HepG2 (cell line): ENCODE data around the gene SLC13A3. TPM values are rescaled to one million over a fixed set of nuclear protein-coding genes. Genes with fewer than 3 reads are reported as not detected.
A peak's percentile ranks its signal among the peaks of the same experiment; 100 is the strongest.

Source experiments
- ATF7 ChIP-seq, 2 experiments: fragments of 450-650 bp in 1 of 2; sonication (generic) in 1 of 2; formaldehyde crosslinking in 1 of 2; IDR thresholded peaks; 2 replicates each; pipeline versions ENCODE4 v1.4.0 to v1.6.1; 2016 to 2020; ENCODE audit warnings: antibody characterized with exemption in 1 of 2, mild to moderate bottlenecking in 1 of 2, missing genetic modification reagents in 1 of 2
- BHLHE40 ChIP-seq: IDR thresholded peaks from 2 replicates; pipeline ENCODE4 v1.6.1; 2011; ENCODE audit warnings: low read length, improper control_type of control experiment
- CENPX ChIP-seq: sonication (generic); formaldehyde crosslinking; IDR thresholded peaks from 2 replicates; pipeline ENCODE4 v1.9.0; 2021; ENCODE audit warnings: mild to moderate bottlenecking, missing genetic modification reagents, moderate library complexity
- EP300 ChIP-seq, 3 experiments: sonication (generic) in 1 of 3; formaldehyde crosslinking in 1 of 3; IDR thresholded peaks; 2 replicates each; pipeline versions ENCODE4 v1.5.1 to v1.6.1; 2011 to 2020; ENCODE audit warnings: low read depth in 2 of 3, low read length in 2 of 3, borderline replicate concordance in 1 of 3, improper control_type of control experiment in 1 of 3, mild to moderate bottlenecking in 1 of 3, missing genetic modification reagents in 1 of 3, moderate library complexity in 1 of 3
- HOXD1 ChIP-seq: sonication (generic); formaldehyde crosslinking; IDR thresholded peaks from 2 replicates; pipeline ENCODE4 v1.5.0; 2020; ENCODE audit warnings: missing genetic modification reagents
- PHF21A ChIP-seq: sonication (generic); formaldehyde crosslinking; IDR thresholded peaks from 2 replicates; pipeline ENCODE4 v1.5.0; 2020; ENCODE audit warnings: mild to moderate bottlenecking, missing genetic modification reagents
- TEAD2 ChIP-seq: sonication (generic); formaldehyde crosslinking; IDR thresholded peaks from 2 replicates; pipeline ENCODE4 v1.9.0; 2021; ENCODE audit warnings: missing genetic modification reagents
- ZNF790 ChIP-seq: sonication (generic); formaldehyde crosslinking; IDR thresholded peaks from 2 replicates; pipeline ENCODE4 v1.8.0; 2022; ENCODE audit warnings: missing genetic modification reagents, mild to moderate bottlenecking, borderline replicate concordance
- polyA plus RNA-seq, 8 experiments: library from polyadenylated mRNA; depleted of rRNA in 3 of 8; stranded (reverse) in 7 of 8; unstranded in 1 of 8; fragments of >200 nt; fragmentation: Illumina TruSeq in 4 of 8; extraction: Trizol in 4 of 8; gene quantifications; 2 replicates each; pipeline versions ENCODE4 v1.2.1 to v1.2.3, GENCODE V29; 2011 to 2016; ENCODE audit warnings: low read depth in 4 of 8, missing spikeins in 1 of 8, mixed read lengths in 1 of 8; ENCODE audit not compliant: insufficient read depth in 1 of 8
- total RNA-seq, 5 experiments: library from RNA; depleted of rRNA; stranded (reverse); fragments of >200 nt; fragmentation: Illumina TruSeq; extraction: Trizol; gene quantifications; 2 replicates each; pipeline ENCODE4 v1.2.3, GENCODE V29; 2016; ENCODE audit warnings: low read depth in 1 of 5
- TF ChIP-seq, protein P1 (sequence below): sonication (generic); formaldehyde crosslinking; IDR thresholded peaks from 2 replicates; pipeline ENCODE4 v1.5.1; 2020; ENCODE audit warnings: missing genetic modification reagents, mild to moderate bottlenecking, borderline replicate concordance
- TF ChIP-seq, protein P2 (sequence below): sonication (generic); formaldehyde crosslinking; IDR thresholded peaks from 2 replicates; pipeline ENCODE4 v1.4.0; 2020; ENCODE audit warnings: missing genetic modification reagents, mild to moderate bottlenecking, borderline replicate concordance
- TF ChIP-seq, protein P3 (sequence below): sonication (generic); formaldehyde crosslinking; IDR thresholded peaks from 2 replicates; pipeline ENCODE4 v1.4.0; 2020; ENCODE audit warnings: mild to moderate bottlenecking, missing genetic modification reagents
- TF ChIP-seq, protein P4 (sequence below): sonication (generic); formaldehyde crosslinking; IDR thresholded peaks from 2 replicates; pipeline ENCODE4 v1.8.0; 2022; ENCODE audit warnings: mild to moderate bottlenecking, missing genetic modification reagents

SLC13A3 gene
- total and polyA plus RNA-seq, 2 of the 13 experiments (the other 11 are each of a cell fraction or from before 2014, with no cell fraction given), result 66.5 to 76.0 TPM

DNA sequence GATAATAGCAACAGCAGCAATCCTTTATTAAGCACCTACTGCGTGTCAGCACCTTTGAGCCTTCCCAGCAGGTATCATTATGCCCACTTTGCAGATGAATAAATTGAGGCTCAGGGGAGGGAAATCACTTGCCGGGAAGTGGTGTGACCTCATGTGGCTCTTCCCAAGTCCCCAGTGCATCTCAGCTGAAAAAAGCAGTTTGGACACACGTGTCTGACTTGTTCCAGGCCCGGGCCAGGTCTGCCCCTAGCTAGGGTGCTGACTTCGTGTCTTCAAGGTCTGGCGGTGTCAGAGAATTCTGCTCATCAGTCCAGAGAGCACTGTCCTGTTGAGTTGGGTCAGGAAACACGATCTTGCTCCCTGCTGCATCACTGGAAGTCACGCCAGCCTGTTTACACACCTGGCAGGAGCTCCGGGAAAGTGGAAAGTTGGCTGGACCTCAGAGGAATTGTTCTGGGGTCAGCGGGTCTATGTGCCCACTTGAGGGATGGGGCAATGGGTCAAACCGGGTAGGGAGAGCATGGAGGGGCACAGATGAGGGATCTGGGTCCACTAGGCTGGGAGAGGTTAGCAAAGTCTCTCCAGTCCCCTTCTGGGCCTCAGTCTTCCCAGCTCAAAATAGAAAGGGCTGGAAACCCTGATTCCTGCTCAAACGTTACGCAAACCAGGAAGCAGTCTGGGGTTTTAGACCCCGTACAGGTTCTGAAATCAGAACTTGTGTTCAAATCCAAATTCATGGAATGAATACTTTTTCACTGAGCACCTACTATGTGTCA is 10.5 kb downstream of the SLC13A3 start (continued):
- TF ChIP-seq, protein P1, sequence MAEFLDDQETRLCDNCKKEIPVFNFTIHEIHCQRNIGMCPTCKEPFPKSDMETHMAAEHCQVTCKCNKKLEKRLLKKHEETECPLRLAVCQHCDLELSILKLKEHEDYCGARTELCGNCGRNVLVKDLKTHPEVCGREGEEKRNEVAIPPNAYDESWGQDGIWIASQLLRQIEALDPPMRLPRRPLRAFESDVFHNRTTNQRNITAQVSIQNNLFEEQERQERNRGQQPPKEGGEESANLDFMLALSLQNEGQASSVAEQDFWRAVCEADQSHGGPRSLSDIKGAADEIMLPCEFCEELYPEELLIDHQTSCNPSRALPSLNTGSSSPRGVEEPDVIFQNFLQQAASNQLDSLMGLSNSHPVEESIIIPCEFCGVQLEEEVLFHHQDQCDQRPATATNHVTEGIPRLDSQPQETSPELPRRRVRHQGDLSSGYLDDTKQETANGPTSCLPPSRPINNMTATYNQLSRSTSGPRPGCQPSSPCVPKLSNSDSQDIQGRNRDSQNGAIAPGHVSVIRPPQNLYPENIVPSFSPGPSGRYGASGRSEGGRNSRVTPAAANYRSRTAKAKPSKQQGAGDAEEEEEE, result 0 out of 2 replicates have a peak, but pooled peaks have one; percentile 59
- TF ChIP-seq CENPX (CRISPR knock-in tag) (no peak), ATF7 (IDR thresholded peaks at IDR 0.05) (no peak), ATF7 (CRISPR knock-in tag; IDR thresholded peaks at IDR 0.05) (peak; percentile 61; the same call in 1 of the 2 replicates), HOXD1 (CRISPR knock-in tag) (0 out of 2 replicates have a peak, but pooled peaks have one; percentile 12), PHF21A (CRISPR knock-in tag) (peak; percentile 92), ZNF790 (CRISPR knock-in tag) (no peak; the same call in 1 of the 2 replicates), BHLHE40 (peak; percentile 76), EP300 (IDR thresholded peaks at IDR 0.05; ENCODE audit: low read depth in 2 of 2, low read length in 2 of 2) (peak; percentile 81 to 94), EP300 (CRISPR knock-in tag; IDR thresholded peaks at IDR 0.05; ENCODE audit: borderline replicate concordance) (peak; percentile 91), TEAD2 (CRISPR knock-in tag) (no peak)
- TF ChIP-seq, protein P2, sequence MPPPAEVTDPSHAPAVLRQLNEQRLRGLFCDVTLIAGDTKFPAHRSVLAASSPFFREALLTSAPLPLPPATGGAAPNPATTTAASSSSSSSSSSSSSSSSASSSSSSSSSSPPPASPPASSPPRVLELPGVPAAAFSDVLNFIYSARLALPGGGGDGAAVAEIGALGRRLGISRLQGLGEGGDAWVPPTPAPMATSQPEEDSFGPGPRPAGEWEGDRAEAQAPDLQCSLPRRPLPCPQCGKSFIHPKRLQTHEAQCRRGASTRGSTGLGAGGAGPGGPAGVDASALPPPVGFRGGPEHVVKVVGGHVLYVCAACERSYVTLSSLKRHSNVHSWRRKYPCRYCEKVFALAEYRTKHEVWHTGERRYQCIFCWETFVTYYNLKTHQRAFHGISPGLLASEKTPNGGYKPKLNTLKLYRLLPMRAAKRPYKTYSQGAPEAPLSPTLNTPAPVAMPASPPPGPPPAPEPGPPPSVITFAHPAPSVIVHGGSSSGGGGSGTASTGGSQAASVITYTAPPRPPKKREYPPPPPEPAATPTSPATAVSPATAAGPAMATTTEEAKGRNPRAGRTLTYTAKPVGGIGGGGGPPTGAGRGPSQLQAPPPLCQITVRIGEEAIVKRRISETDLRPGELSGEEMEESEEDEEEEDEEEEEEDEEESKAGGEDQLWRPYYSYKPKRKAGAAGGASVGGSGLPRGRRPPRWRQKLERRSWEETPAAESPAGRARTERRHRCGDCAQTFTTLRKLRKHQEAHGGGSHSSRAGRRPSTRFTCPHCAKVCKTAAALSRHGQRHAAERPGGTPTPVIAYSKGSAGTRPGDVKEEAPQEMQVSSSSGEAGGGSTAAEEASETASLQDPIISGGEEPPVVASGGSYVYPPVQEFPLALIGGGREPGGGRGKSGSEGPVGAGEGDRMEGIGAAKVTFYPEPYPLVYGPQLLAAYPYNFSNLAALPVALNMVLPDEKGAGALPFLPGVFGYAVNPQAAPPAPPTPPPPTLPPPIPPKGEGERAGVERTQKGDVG, result peak; percentile 70; the same call in 1 of the 2 replicates
- TF ChIP-seq, protein P3, sequence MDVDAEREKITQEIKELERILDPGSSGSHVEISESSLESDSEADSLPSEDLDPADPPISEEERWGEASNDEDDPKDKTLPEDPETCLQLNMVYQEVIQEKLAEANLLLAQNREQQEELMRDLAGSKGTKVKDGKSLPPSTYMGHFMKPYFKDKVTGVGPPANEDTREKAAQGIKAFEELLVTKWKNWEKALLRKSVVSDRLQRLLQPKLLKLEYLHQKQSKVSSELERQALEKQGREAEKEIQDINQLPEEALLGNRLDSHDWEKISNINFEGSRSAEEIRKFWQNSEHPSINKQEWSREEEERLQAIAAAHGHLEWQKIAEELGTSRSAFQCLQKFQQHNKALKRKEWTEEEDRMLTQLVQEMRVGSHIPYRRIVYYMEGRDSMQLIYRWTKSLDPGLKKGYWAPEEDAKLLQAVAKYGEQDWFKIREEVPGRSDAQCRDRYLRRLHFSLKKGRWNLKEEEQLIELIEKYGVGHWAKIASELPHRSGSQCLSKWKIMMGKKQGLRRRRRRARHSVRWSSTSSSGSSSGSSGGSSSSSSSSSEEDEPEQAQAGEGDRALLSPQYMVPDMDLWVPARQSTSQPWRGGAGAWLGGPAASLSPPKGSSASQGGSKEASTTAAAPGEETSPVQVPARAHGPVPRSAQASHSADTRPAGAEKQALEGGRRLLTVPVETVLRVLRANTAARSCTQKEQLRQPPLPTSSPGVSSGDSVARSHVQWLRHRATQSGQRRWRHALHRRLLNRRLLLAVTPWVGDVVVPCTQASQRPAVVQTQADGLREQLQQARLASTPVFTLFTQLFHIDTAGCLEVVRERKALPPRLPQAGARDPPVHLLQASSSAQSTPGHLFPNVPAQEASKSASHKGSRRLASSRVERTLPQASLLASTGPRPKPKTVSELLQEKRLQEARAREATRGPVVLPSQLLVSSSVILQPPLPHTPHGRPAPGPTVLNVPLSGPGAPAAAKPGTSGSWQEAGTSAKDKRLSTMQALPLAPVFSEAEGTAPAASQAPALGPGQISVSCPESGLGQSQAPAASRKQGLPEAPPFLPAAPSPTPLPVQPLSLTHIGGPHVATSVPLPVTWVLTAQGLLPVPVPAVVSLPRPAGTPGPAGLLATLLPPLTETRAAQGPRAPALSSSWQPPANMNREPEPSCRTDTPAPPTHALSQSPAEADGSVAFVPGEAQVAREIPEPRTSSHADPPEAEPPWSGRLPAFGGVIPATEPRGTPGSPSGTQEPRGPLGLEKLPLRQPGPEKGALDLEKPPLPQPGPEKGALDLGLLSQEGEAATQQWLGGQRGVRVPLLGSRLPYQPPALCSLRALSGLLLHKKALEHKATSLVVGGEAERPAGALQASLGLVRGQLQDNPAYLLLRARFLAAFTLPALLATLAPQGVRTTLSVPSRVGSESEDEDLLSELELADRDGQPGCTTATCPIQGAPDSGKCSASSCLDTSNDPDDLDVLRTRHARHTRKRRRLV, result peak; percentile 78; the same call in 1 of the 2 replicates
- TF ChIP-seq, protein P4, sequence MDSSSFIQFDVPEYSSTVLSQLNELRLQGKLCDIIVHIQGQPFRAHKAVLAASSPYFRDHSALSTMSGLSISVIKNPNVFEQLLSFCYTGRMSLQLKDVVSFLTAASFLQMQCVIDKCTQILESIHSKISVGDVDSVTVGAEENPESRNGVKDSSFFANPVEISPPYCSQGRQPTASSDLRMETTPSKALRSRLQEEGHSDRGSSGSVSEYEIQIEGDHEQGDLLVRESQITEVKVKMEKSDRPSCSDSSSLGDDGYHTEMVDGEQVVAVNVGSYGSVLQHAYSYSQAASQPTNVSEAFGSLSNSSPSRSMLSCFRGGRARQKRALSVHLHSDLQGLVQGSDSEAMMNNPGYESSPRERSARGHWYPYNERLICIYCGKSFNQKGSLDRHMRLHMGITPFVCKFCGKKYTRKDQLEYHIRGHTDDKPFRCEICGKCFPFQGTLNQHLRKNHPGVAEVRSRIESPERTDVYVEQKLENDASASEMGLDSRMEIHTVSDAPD (CRISPR knock-in tag), result no peak
